ENCODE measurements around the gene PLEKHA7. TPM values are rescaled to one million over a fixed set of nuclear protein-coding genes. Genes with fewer than 3 reads are reported as not detected.

Gene PLEKHA7
- total RNA-seq, 1 experiment from 2014 or later, result 13.0 TPM

DNA sequence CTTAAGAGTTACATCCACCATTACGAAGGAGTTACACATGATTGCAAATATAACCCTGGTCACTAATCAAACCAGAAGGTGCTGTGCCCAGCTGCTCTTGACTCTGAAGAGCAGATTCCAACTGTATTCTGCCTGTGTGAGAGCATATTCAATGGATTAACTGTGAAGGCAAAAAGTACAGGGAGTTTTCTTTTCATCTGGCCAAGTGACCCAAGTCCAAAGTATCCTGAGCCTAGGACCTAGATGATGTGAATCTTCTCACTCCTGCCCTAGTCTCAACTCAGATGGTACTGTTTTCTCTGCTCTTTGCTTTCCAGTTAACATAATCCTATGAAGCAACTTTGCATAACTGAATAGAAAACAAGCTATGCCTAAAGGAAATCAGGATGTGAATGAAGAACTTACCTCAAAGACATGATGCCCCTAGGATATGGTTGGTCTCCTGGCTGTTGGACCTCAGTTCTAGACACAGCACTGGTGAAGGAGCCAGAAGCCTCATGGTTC lies 169.9 kb downstream of the PLEKHA7 start (continued):
- TF ChIP-seq, protein P1, sequence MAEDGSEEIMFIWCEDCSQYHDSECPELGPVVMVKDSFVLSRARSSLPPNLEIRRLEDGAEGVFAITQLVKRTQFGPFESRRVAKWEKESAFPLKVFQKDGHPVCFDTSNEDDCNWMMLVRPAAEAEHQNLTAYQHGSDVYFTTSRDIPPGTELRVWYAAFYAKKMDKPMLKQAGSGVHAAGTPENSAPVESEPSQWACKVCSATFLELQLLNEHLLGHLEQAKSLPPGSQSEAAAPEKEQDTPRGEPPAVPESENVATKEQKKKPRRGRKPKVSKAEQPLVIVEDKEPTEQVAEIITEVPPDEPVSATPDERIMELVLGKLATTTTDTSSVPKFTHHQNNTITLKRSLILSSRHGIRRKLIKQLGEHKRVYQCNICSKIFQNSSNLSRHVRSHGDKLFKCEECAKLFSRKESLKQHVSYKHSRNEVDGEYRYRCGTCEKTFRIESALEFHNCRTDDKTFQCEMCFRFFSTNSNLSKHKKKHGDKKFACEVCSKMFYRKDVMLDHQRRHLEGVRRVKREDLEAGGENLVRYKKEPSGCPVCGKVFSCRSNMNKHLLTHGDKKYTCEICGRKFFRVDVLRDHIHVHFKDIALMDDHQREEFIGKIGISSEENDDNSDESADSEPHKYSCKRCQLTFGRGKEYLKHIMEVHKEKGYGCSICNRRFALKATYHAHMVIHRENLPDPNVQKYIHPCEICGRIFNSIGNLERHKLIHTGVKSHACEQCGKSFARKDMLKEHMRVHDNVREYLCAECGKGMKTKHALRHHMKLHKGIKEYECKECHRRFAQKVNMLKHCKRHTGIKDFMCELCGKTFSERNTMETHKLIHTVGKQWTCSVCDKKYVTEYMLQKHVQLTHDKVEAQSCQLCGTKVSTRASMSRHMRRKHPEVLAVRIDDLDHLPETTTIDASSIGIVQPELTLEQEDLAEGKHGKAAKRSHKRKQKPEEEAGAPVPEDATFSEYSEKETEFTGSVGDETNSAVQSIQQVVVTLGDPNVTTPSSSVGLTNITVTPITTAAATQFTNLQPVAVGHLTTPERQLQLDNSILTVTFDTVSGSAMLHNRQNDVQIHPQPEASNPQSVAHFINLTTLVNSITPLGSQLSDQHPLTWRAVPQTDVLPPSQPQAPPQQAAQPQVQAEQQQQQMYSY (CRISPR knock-in tag; IDR thresholded peaks at IDR 0.05), result no peak
- TF ChIP-seq CREB1 (CRISPR knock-in tag; IDR thresholded peaks at IDR 0.05) (no peak), TEAD1 (CRISPR knock-in tag; IDR thresholded peaks at IDR 0.05) (no peak), SP1 (CRISPR knock-in tag; conservative IDR thresholded peaks at IDR 0.05) (no peak)
- TF ChIP-seq, protein P2, sequence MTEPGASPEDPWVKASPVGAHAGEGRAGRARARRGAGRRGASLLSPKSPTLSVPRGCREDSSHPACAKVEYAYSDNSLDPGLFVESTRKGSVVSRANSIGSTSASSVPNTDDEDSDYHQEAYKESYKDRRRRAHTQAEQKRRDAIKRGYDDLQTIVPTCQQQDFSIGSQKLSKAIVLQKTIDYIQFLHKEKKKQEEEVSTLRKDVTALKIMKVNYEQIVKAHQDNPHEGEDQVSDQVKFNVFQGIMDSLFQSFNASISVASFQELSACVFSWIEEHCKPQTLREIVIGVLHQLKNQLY (CRISPR knock-in tag; IDR thresholded peaks at IDR 0.05), result no peak

DNA sequence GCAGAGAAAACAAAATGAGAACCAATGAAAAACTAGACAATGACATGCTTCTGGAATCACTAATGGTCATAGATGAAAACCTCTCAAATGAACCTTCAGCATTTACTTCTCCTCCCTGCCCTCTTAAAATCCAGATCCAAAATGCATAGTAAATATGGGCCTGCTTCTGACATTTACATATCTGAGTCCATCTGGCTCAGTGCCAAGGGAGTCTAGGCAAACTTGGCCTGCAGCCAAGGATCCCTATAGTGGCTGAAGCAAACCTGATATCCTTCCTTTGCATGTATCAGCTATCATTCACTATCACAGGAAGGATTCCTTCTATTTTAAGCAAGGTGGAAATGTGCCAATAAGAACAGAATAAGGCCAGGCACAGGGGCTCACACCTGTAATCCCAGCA lies 170.9 kb downstream of the PLEKHA7 start:
- no peak for ATAC-seq
- ChIA-PET POLR2A (no interaction called here), CTCF (no interaction called here)
- no peaks in the 10 kb centered on the region for H3K9me3 Mint-ChIP-seq
- H3K27me3 Mint-ChIP-seq (ENCODE audit: low read depth), result no peaks in the 10 kb centered on the region
- H3K4me1 Mint-ChIP-seq, result peaks cover 10% of the 10 kb centered on the region; the same call in 1 of the 2 replicates
- TF ChIP-seq, protein P3, sequence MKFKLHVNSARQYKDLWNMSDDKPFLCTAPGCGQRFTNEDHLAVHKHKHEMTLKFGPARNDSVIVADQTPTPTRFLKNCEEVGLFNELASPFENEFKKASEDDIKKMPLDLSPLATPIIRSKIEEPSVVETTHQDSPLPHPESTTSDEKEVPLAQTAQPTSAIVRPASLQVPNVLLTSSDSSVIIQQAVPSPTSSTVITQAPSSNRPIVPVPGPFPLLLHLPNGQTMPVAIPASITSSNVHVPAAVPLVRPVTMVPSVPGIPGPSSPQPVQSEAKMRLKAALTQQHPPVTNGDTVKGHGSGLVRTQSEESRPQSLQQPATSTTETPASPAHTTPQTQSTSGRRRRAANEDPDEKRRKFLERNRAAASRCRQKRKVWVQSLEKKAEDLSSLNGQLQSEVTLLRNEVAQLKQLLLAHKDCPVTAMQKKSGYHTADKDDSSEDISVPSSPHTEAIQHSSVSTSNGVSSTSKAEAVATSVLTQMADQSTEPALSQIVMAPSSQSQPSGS (CRISPR knock-in tag; IDR thresholded peaks at IDR 0.05; ENCODE audit: borderline replicate concordance, low read depth), result no peak
- TF ChIP-seq ZBTB21 (CRISPR knock-in tag; IDR thresholded peaks at IDR 0.05; ENCODE audit: borderline replicate concordance) (no peak), ZNF396 (CRISPR knock-in tag; IDR thresholded peaks at IDR 0.05; ENCODE audit: borderline replicate concordance) (no peak), FOXJ3 (CRISPR knock-in tag; IDR thresholded peaks at IDR 0.05; ENCODE audit: borderline replicate concordance) (no peak), FOXK1 (CRISPR knock-in tag; IDR thresholded peaks at IDR 0.05) (no peak), NR1H2 (CRISPR knock-in tag; IDR thresholded peaks at IDR 0.05) (no peak), RELA (CRISPR knock-in tag; IDR thresholded peaks at IDR 0.05; ENCODE audit: borderline replicate concordance) (no peak), ZNF416 (CRISPR knock-in tag; IDR thresholded peaks at IDR 0.05) (no peak), EMX1 (CRISPR knock-in tag; IDR thresholded peaks at IDR 0.05) (no peak), SMAD4 (CRISPR knock-in tag; IDR thresholded peaks at IDR 0.05) (no peak), CREM (CRISPR knock-in tag; IDR thresholded peaks at IDR 0.05) (no peak)
- TF ChIP-seq, protein P4, sequence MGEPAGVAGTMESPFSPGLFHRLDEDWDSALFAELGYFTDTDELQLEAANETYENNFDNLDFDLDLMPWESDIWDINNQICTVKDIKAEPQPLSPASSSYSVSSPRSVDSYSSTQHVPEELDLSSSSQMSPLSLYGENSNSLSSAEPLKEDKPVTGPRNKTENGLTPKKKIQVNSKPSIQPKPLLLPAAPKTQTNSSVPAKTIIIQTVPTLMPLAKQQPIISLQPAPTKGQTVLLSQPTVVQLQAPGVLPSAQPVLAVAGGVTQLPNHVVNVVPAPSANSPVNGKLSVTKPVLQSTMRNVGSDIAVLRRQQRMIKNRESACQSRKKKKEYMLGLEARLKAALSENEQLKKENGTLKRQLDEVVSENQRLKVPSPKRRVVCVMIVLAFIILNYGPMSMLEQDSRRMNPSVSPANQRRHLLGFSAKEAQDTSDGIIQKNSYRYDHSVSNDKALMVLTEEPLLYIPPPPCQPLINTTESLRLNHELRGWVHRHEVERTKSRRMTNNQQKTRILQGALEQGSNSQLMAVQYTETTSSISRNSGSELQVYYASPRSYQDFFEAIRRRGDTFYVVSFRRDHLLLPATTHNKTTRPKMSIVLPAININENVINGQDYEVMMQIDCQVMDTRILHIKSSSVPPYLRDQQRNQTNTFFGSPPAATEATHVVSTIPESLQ (CRISPR knock-in tag; IDR thresholded peaks at IDR 0.05), result no peak
- H3K27ac Mint-ChIP-seq, result no peak overlapping the region
- no peak overlapping the region for H3K4me3 Mint-ChIP-seq
- no peak for DNase-seq (ENCODE audit: low spot score)
- peaks cover 13% of the 10 kb centered on the region for H3K36me3 Mint-ChIP-seq

DNA sequence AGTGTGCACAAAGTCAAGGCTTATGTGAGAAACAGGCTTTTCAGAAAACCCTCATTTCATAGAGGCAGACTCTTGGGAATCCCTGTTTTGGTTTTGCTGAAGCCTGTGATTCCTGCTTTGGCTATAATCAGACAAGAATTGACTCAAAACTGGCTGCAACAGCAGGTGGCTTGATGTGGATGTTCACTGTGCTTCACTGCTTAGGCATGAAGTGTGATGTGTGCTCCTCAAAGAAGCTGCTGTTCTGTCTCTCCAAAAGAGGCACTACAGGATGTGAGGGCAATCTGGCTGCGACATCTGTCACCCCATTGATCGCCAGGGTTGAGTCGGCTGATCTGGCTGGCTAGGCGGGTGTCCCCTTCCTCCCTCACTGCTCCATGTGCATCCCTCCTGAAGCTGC lies 172.2 kb downstream of the PLEKHA7 start:
- CTCF ChIA-PET, result no interaction called here
- Mint-ChIP-seq H3K4me1 (peaks cover 10% of the 10 kb centered on the region; the same call in 1 of the 2 replicates), H3K9me3 (no peaks in the 10 kb centered on the region), H3K27me3 (ENCODE audit: low read depth) (no peaks in the 10 kb centered on the region), H3K36me3 (peaks cover 13% of the 10 kb centered on the region), H3K27ac (no peak overlapping the region), H3K4me3 (no peak overlapping the region)
- DNase-seq (ENCODE audit: low spot score), result no peak
- POLR2A ChIA-PET, result no interaction called here
- no peak for ATAC-seq
- no peak for TF ChIP-seq CREM (CRISPR knock-in tag; IDR thresholded peaks at IDR 0.05)
- TF ChIP-seq, protein P5, sequence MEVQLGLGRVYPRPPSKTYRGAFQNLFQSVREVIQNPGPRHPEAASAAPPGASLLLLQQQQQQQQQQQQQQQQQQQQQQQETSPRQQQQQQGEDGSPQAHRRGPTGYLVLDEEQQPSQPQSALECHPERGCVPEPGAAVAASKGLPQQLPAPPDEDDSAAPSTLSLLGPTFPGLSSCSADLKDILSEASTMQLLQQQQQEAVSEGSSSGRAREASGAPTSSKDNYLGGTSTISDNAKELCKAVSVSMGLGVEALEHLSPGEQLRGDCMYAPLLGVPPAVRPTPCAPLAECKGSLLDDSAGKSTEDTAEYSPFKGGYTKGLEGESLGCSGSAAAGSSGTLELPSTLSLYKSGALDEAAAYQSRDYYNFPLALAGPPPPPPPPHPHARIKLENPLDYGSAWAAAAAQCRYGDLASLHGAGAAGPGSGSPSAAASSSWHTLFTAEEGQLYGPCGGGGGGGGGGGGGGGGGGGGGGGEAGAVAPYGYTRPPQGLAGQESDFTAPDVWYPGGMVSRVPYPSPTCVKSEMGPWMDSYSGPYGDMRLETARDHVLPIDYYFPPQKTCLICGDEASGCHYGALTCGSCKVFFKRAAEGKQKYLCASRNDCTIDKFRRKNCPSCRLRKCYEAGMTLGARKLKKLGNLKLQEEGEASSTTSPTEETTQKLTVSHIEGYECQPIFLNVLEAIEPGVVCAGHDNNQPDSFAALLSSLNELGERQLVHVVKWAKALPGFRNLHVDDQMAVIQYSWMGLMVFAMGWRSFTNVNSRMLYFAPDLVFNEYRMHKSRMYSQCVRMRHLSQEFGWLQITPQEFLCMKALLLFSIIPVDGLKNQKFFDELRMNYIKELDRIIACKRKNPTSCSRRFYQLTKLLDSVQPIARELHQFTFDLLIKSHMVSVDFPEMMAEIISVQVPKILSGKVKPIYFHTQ (CRISPR knock-in tag; IDR thresholded peaks at IDR 0.05), result no peak
- TF ChIP-seq TEAD4 (CRISPR knock-in tag; IDR thresholded peaks at IDR 0.05), result no peak
- no peak for TF ChIP-seq ZNF263 (CRISPR knock-in tag; IDR thresholded peaks at IDR 0.05; ENCODE audit: low read depth)
- TF ChIP-seq GTF2I (CRISPR knock-in tag; conservative IDR thresholded peaks at IDR 0.05), result no peak
- TF ChIP-seq, protein P6, sequence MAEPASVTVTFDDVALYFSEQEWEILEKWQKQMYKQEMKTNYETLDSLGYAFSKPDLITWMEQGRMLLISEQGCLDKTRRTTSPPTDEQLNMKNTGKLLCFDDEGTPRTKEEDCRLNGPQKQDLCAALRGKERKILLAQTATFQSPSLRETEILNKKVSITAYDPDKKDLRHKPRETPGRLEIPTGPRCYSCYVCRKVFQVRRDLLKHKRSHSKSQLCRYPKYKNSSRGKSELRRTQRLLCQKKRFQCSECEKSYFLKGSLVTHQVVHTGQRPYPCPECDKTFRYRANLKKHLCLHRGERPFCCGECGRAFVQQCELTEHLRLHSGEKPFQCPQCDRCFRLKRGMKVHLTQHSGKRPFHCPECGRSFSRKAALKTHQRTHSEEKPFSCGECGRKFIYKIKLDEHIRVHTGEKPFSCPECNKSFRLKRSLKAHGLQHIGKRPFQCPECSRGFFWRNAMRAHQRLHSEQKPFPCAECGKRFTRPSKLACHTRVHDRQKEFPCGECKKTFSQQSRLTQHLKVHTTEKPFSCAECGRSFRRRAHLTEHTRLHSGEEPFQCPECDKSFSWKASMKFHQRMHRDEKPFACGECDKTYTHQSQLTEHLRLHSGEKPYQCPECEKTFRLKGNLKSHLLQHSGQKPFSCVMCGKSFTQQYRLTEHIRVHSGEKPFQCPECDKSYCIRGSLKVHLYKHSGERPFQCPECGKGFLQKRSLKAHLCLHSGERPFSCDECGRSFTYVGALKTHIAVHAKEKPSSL (CRISPR knock-in tag; conservative IDR thresholded peaks at IDR 0.05), result no peak

Data from WTC11 (cell line).